Measurements from ENCODE around the gene NAXD.

DNA sequence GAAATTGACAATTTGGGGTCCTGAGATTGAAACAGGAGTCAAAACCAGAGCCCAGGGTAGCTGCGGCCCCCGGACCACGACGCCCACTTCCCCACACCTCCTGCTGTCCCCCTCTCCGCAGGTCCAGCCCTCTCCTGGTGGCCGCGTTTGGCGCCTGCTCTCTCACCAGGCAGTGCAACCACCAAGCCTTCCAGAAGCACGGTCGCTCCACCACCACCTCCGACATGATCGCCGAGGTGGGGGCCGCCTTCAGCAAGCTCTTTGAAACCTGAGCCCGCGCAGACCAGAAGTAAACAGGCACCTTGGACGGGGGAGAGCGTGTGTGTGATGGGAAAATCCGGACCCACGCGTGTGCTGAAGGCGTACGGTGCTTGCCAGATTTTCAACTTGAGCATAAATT lies 22.9 kb downstream of the NAXD start:
- TF ChIP-seq, protein P1, sequence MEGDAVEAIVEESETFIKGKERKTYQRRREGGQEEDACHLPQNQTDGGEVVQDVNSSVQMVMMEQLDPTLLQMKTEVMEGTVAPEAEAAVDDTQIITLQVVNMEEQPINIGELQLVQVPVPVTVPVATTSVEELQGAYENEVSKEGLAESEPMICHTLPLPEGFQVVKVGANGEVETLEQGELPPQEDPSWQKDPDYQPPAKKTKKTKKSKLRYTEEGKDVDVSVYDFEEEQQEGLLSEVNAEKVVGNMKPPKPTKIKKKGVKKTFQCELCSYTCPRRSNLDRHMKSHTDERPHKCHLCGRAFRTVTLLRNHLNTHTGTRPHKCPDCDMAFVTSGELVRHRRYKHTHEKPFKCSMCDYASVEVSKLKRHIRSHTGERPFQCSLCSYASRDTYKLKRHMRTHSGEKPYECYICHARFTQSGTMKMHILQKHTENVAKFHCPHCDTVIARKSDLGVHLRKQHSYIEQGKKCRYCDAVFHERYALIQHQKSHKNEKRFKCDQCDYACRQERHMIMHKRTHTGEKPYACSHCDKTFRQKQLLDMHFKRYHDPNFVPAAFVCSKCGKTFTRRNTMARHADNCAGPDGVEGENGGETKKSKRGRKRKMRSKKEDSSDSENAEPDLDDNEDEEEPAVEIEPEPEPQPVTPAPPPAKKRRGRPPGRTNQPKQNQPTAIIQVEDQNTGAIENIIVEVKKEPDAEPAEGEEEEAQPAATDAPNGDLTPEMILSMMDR (IDR thresholded peaks at IDR 0.05): no peak
- TF ChIP-seq POLR2A (IDR thresholded peaks at IDR 0.05): no peak
